Activated naive CD8-positive, alpha-beta T cell (primary cell): ENCODE results near the gene RANBP10.
"Not testable (repeated sequence)": the region's sequence is repeated elsewhere in the genome, so short reads cannot be mapped to it uniquely, and the experiment has no call there.

Experiments used
- H3K27ac Mint-ChIP-seq: one replicate; pipeline ENCODE4 v1.8.0; 2021; ENCODE audit warnings: mixed read lengths
- H3K27me3 Mint-ChIP-seq: one replicate; pipeline ENCODE4 v1.8.0; 2021; ENCODE audit warnings: mixed read lengths
- H3K36me3 Mint-ChIP-seq: one replicate; pipeline ENCODE4 v1.8.0; 2021; ENCODE audit warnings: mixed read lengths
- H3K4me1 Mint-ChIP-seq: one replicate; pipeline ENCODE4 v1.8.0; 2021; ENCODE audit warnings: low read depth, mixed read lengths
- H3K4me3 Mint-ChIP-seq: one replicate; pipeline ENCODE4 v1.8.0; 2021; ENCODE audit warnings: mild to moderate bottlenecking, mixed read lengths
- H3K9me3 Mint-ChIP-seq: one replicate; pipeline ENCODE4 v1.8.0; 2021; ENCODE audit warnings: low read depth, mixed read lengths

Gene RANBP10

GRCh38 chr16:67751331-67751730 lies 55.0 kb downstream of the RANBP10 start:
- H3K27me3 Mint-ChIP-seq, H3K36me3 Mint-ChIP-seq, H3K4me3 Mint-ChIP-seq, H3K9me3 Mint-ChIP-seq, H3K27ac Mint-ChIP-seq, H3K4me1 Mint-ChIP-seq: not testable (repeated sequence)

GRCh38 chr16:67750466-67750865 lies 55.9 kb downstream of the RANBP10 start:
- H3K4me3 Mint-ChIP-seq, result no peak overlapping the region
- H3K27ac Mint-ChIP-seq, result no peak overlapping the region
- H3K4me1 Mint-ChIP-seq, result no peaks in the 10 kb centered on the region
- H3K36me3 Mint-ChIP-seq, result peaks cover 2% of the 10 kb centered on the region
- no peaks in the 10 kb centered on the region for H3K9me3 Mint-ChIP-seq
- H3K27me3 Mint-ChIP-seq, result no peaks in the 10 kb centered on the region

- Mint-ChIP-seq H3K4me1 (no peaks in the 10 kb centered on the region), H3K9me3 (no peaks in the 10 kb centered on the region), H3K27me3 (no peaks in the 10 kb centered on the region), H3K36me3 (peaks cover 2% of the 10 kb centered on the region), H3K4me3 (no peak overlapping the region), H3K27ac (no peak overlapping the region)
Measured at GRCh38 chr16:67749436-67750078, 56.8 kb downstream of the RANBP10 start.

GRCh38 chr16:67748834-67749233 lies 57.5 kb downstream of the RANBP10 start:
- no peaks in the 10 kb centered on the region for H3K4me1 Mint-ChIP-seq
- no peaks in the 10 kb centered on the region for H3K27me3 Mint-ChIP-seq
- no peaks in the 10 kb centered on the region for H3K9me3 Mint-ChIP-seq
- no peak overlapping the region for H3K27ac Mint-ChIP-seq
- no peak overlapping the region for H3K4me3 Mint-ChIP-seq
- peaks cover 2% of the 10 kb centered on the region for H3K36me3 Mint-ChIP-seq

GRCh38 chr16:67746846-67747245 lies 59.5 kb downstream of the RANBP10 start:
- H3K27ac Mint-ChIP-seq, result peak overlapping the region; percentile 50
- H3K36me3 Mint-ChIP-seq, result peaks cover 2% of the 10 kb centered on the region
- H3K4me3 Mint-ChIP-seq, result no peak overlapping the region
- H3K27me3 Mint-ChIP-seq, result no peaks in the 10 kb centered on the region
- no peaks in the 10 kb centered on the region for H3K9me3 Mint-ChIP-seq
- no peaks in the 10 kb centered on the region for H3K4me1 Mint-ChIP-seq

- no peaks in the 10 kb centered on the region for H3K9me3 Mint-ChIP-seq
- no peaks in the 10 kb centered on the region for H3K27me3 Mint-ChIP-seq
- no peaks in the 10 kb centered on the region for H3K4me1 Mint-ChIP-seq
- no peak overlapping the region for H3K27ac Mint-ChIP-seq
- H3K36me3 Mint-ChIP-seq, result peaks cover 2% of the 10 kb centered on the region
- no peak overlapping the region for H3K4me3 Mint-ChIP-seq
Measured at GRCh38 chr16:67741118-67741517, 65.2 kb downstream of the RANBP10 start.

GRCh38 chr16:67740391-67740790 lies 66.0 kb downstream of the RANBP10 start:
- Mint-ChIP-seq H3K9me3 (no peaks in the 10 kb centered on the region), H3K36me3 (peaks cover 2% of the 10 kb centered on the region), H3K4me1 (no peaks in the 10 kb centered on the region), H3K4me3 (no peak overlapping the region), H3K27ac (no peak overlapping the region), H3K27me3 (no peaks in the 10 kb centered on the region)

- H3K27me3 Mint-ChIP-seq, result no peaks in the 10 kb centered on the region
- H3K27ac Mint-ChIP-seq, result no peak overlapping the region
- H3K36me3 Mint-ChIP-seq, result peaks cover 2% of the 10 kb centered on the region
- no peaks in the 10 kb centered on the region for H3K4me1 Mint-ChIP-seq
- no peaks in the 10 kb centered on the region for H3K9me3 Mint-ChIP-seq
- H3K4me3 Mint-ChIP-seq, result no peak overlapping the region
Measured at GRCh38 chr16:67736858-67737257, 69.5 kb downstream of the RANBP10 start.

GRCh38 chr16:67734731-67735201 lies 71.6 kb downstream of the RANBP10 start:
- Mint-ChIP-seq H3K4me1 (no peaks in the 10 kb centered on the region), H3K36me3 (peaks cover 2% of the 10 kb centered on the region), H3K27me3 (no peaks in the 10 kb centered on the region), H3K4me3 (no peak overlapping the region), H3K9me3 (no peaks in the 10 kb centered on the region), H3K27ac (no peak overlapping the region)

GRCh38 chr16:67733734-67734470 lies 72.5 kb downstream of the RANBP10 start:
- Mint-ChIP-seq H3K4me1 (no peaks in the 10 kb centered on the region), H3K9me3 (no peaks in the 10 kb centered on the region), H3K27ac (no peak overlapping the region)

GRCh38 chr16:67731753-67732095 lies 74.6 kb downstream of the RANBP10 start:
- H3K4me1 Mint-ChIP-seq, result no peaks in the 10 kb centered on the region
- H3K9me3 Mint-ChIP-seq, result no peaks in the 10 kb centered on the region
- H3K27me3 Mint-ChIP-seq, result no peaks in the 10 kb centered on the region
- H3K27ac Mint-ChIP-seq, result no peak overlapping the region
- peaks cover 4% of the 10 kb centered on the region for H3K36me3 Mint-ChIP-seq
- H3K4me3 Mint-ChIP-seq, result no peak overlapping the region

More at GRCh38 chr16:67733734-67734470, 72.5 kb downstream of the RANBP10 start:
- no peaks in the 10 kb centered on the region for H3K27me3 Mint-ChIP-seq
- H3K36me3 Mint-ChIP-seq, result peaks cover 2% of the 10 kb centered on the region
- no peak overlapping the region for H3K4me3 Mint-ChIP-seq

- Mint-ChIP-seq H3K9me3 (no peaks in the 10 kb centered on the region), H3K27me3 (no peaks in the 10 kb centered on the region), H3K27ac (no peak overlapping the region), H3K4me1 (no peaks in the 10 kb centered on the region), H3K36me3 (peaks cover 2% of the 10 kb centered on the region), H3K4me3 (no peak overlapping the region)
Measured at GRCh38 chr16:67731071-67731752, 75.1 kb downstream of the RANBP10 start.

- H3K36me3 Mint-ChIP-seq, result peaks cover 2% of the 10 kb centered on the region
Measured at GRCh38 chr16:67730326-67730725, 76.0 kb downstream of the RANBP10 start.

GRCh38 chr16:67729636-67730248 lies 76.6 kb downstream of the RANBP10 start:
- Mint-ChIP-seq H3K27me3 (no peaks in the 10 kb centered on the region), H3K4me3 (no peak overlapping the region), H3K27ac (no peak overlapping the region), H3K36me3 (peaks cover 2% of the 10 kb centered on the region), H3K4me1 (no peaks in the 10 kb centered on the region), H3K9me3 (no peaks in the 10 kb centered on the region)

More at GRCh38 chr16:67730326-67730725, 76.0 kb downstream of the RANBP10 start:
- Mint-ChIP-seq H3K4me1 (no peaks in the 10 kb centered on the region), H3K9me3 (no peaks in the 10 kb centered on the region), H3K27ac (no peak overlapping the region), H3K27me3 (no peaks in the 10 kb centered on the region), H3K4me3 (no peak overlapping the region)
